Mesodermal cell (in vitro differentiated cells): ENCODE results near the gene PPID.
"Not testable (repeated sequence)": the region's sequence is repeated elsewhere in the genome, so short reads cannot be mapped to it uniquely, and the experiment has no call there.

ENCODE experiments used
- H3K27ac ChIP-seq: 2 replicates; pipeline ENCODE4 v1.7.0; 2013; ENCODE audit warnings: mild to moderate bottlenecking, low read depth, low read length, moderate library complexity; ENCODE audit not compliant: severe bottlenecking
- H3K36me3 ChIP-seq: 2 replicates; pipeline ENCODE4 v1.7.1; 2013; ENCODE audit warnings: mild to moderate bottlenecking, low read length, moderate library complexity; ENCODE audit not compliant: control insufficient read depth, insufficient read depth
- H3K4me1 ChIP-seq: one replicate; pipeline ENCODE4 v1.7.1; 2013; ENCODE audit warnings: mild to moderate bottlenecking, low read length; ENCODE audit not compliant: insufficient read depth, control insufficient read depth, poor library complexity, severe bottlenecking
- H3K4me3 ChIP-seq: 2 replicates; pipeline ENCODE4 v1.7.0; 2013; ENCODE audit warnings: low read length, control low read depth, mild to moderate bottlenecking; ENCODE audit not compliant: insufficient read depth, poor library complexity, severe bottlenecking; ENCODE audit errors: extremely low read depth
- H3K9me3 ChIP-seq: 2 replicates; pipeline ENCODE4 v1.7.1; 2013; ENCODE audit warnings: mild to moderate bottlenecking, low read length, moderate library complexity; ENCODE audit not compliant: control insufficient read depth
- WGBS, 2 experiments: methylation state at CpG; one replicate each; pipeline ENCODE4 v1.1.5; 2013; ENCODE audit warnings: missing lambda C conversion rate in 2 of 2; ENCODE audit not compliant: insufficient coverage in 2 of 2; 5-methylcytosine and 5-hydroxymethylcytosine counted together

PPID gene

GRCh38 chr4:158759539-158759938, 36.3 kb upstream of the PPID start:
- H3K27ac ChIP-seq, H3K36me3 ChIP-seq, H3K4me3 ChIP-seq, H3K9me3 ChIP-seq, H3K4me1 ChIP-seq: not testable (repeated sequence)
- WGBS, 2 experiments, result 96 to 97% methylated on average over 19 of the region's 20 CpGs

- H3K36me3 ChIP-seq, result no peaks in the 10 kb centered on the region
- 87 to 95% methylated on average over 3 of the region's 4 CpGs for WGBS, 2 experiments
Observed at GRCh38 chr4:158758703-158759102, 35.5 kb upstream of the PPID start.

DNA sequence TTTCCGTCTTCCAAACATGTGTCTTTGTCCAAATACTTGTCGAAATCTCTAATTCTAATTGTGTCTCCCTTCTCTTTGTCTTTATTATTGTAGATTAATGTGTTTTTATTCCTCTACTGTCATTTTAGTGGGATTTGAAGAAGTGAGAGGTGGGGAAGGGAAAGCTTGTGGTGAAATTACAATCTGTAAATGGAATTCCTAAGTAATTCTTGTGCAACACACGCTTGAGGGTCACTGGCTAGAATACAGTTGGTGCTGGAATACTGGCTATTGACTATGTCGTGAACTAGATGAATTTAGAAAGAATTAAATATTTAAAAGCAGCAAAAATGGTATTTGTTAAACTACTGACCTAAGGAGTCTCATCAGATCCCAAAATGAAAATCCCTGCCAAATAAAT, 34.9 kb upstream of the PPID start:
- H3K9me3 ChIP-seq, result peaks cover 8% of the 10 kb centered on the region
- no peaks in the 10 kb centered on the region for H3K36me3 ChIP-seq
- WGBS, 2 experiments, result 98 to 100% methylated on average over 2 to 3 of the region's 4 CpGs
- H3K4me3 ChIP-seq, result no peak overlapping the region
- no peak overlapping the region for H3K27ac ChIP-seq
- H3K4me1 ChIP-seq, result no peaks in the 10 kb centered on the region

More at GRCh38 chr4:158758703-158759102, 35.5 kb upstream of the PPID start:
- Histone ChIP-seq H3K9me3 (peaks cover 8% of the 10 kb centered on the region), H3K4me3 (no peak overlapping the region), H3K27ac (no peak overlapping the region), H3K4me1 (no peaks in the 10 kb centered on the region)

DNA sequence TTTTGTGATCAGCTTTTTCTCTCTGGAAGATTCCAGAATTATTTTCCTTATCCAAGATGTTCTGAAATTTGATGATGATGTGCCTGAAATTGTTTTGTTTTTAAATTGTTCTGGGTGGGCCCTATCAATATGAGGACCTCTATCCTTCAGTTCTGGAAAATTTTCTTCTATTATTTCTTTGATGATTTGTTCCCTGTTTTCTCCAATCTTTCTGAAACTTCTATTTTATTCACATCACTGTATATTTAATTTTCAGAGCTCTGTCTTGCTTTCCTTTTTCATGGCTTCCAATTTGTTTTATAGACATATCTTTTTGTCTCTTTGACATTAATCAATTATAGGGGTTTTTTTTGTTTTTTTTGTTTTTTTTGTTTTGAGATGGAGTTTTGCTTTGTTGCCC, 33.4 kb upstream of the PPID start:
- Histone ChIP-seq H3K27ac (no peak overlapping the region), H3K4me3 (no peak overlapping the region)

GRCh38 chr4:158755819-158756218, 32.6 kb upstream of the PPID start:
- not testable (repeated sequence) for H3K4me1 ChIP-seq, H3K27ac ChIP-seq, H3K36me3 ChIP-seq, H3K4me3 ChIP-seq, H3K9me3 ChIP-seq
- 89 to 91% methylated on average over 3 to 4 of the region's 7 CpGs for WGBS, 2 experiments

More for the DNA sequence above, 33.4 kb upstream of the PPID start:
- Histone ChIP-seq H3K9me3 (peaks cover 8% of the 10 kb centered on the region), H3K4me1 (no peaks in the 10 kb centered on the region), H3K36me3 (no peaks in the 10 kb centered on the region)

- peaks cover 8% of the 10 kb centered on the region for H3K9me3 ChIP-seq
- H3K27ac ChIP-seq, result no peak overlapping the region
- no peak overlapping the region for H3K4me3 ChIP-seq
- H3K4me1 ChIP-seq, result no peaks in the 10 kb centered on the region
- H3K36me3 ChIP-seq, result no peaks in the 10 kb centered on the region
- 95% methylated on average over 4 of the region's 5 CpGs; no CpG with 5 or more reads in 1 of the 2 experiments for WGBS, 2 experiments
Observed at GRCh38 chr4:158754385-158755180, 31.4 kb upstream of the PPID start.

GRCh38 chr4:158750379-158750778, 27.2 kb upstream of the PPID start:
- 60 to 100% methylated on average over 1 to 2 of the region's 3 CpGs for WGBS, 2 experiments
- H3K27ac ChIP-seq, result no peak overlapping the region
- no peaks in the 10 kb centered on the region for H3K36me3 ChIP-seq
- no peak overlapping the region for H3K4me3 ChIP-seq
- no peaks in the 10 kb centered on the region for H3K4me1 ChIP-seq
- H3K9me3 ChIP-seq, result no peaks in the 10 kb centered on the region

- not testable (repeated sequence) for H3K9me3 ChIP-seq, H3K27ac ChIP-seq, H3K4me1 ChIP-seq, H3K36me3 ChIP-seq, H3K4me3 ChIP-seq
- whole genome bisulfite sequencing, 2 experiments, result 90 to 97% methylated on average over 11 to 22 of the region's 31 CpGs
Observed at GRCh38 chr4:158746537-158746936, 23.3 kb upstream of the PPID start.

DNA sequence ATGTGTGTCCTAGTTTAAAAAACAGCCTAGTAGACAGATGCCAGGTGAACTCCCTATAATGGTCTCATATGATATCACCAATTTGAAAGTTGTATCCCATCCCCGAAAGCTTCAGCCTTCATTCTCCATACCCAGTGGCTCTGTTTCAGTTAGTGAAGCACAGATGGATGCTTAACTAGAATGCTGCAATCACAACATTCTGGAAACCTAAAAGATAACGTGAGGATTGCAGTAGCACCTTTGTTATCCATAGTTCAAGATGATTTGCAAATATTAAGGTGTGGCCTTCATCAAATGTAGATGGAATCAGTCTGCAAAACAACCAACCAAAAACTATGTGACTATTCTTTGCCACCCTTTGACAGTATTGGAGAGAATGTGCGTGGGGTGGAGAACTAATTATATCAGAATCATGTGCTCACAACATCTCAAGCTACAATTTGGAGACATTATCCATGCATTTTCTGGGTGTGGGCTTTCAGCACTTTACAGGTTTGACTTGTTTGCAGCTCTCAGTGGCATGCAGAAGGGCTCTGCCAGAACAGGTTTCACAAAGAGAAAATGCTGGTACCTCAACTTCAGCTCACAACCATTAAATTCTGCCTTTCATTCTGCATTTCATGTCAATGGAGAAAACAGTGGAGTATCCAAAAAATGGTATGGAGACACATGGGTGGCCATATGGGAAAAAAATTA, 18.3 kb upstream of the PPID start:
- Histone ChIP-seq H3K9me3 (no peaks in the 10 kb centered on the region), H3K27ac (no peak overlapping the region), H3K4me1 (no peaks in the 10 kb centered on the region), H3K4me3 (no peak overlapping the region), H3K36me3 (no peaks in the 10 kb centered on the region)
- 100% methylated on average over 2 of the region's 3 CpGs; no CpG with 5 or more reads in 1 of the 2 experiments for WGBS, 2 experiments

GRCh38 chr4:158739600-158739999, 16.4 kb upstream of the PPID start:
- Histone ChIP-seq H3K4me1 (no peaks in the 10 kb centered on the region), H3K4me3 (no peak overlapping the region), H3K27ac (no peak overlapping the region), H3K9me3 (no peaks in the 10 kb centered on the region), H3K36me3 (no peaks in the 10 kb centered on the region)
- 88% methylated on average over 1 of the region's 2 CpGs; no CpG with 5 or more reads in 1 of the 2 experiments for WGBS, 2 experiments

- H3K27ac ChIP-seq, result no peak overlapping the region
- WGBS, 2 experiments, result 89 to 100% methylated on average over 1 of the region's 2 CpGs
- no peaks in the 10 kb centered on the region for H3K4me1 ChIP-seq
- H3K9me3 ChIP-seq, result no peaks in the 10 kb centered on the region
- no peaks in the 10 kb centered on the region for H3K36me3 ChIP-seq
- no peak overlapping the region for H3K4me3 ChIP-seq
Observed at GRCh38 chr4:158738866-158739265, 15.7 kb upstream of the PPID start.
